GM18526 (cell line): ENCODE measurements around the gene TBX2.

Experiments used
- POLR2A ChIP-seq: IDR thresholded peaks from 3 replicates; pipeline ENCODE4 v1.6.1; 2011; ENCODE audit not compliant: insufficient read length; ENCODE audit errors: extremely low read depth

The TBX2 gene

GRCh38 chr17:61454381-61455323, 55.0 kb downstream of the TBX2 start:
- TF ChIP-seq POLR2A: no peak

DNA sequence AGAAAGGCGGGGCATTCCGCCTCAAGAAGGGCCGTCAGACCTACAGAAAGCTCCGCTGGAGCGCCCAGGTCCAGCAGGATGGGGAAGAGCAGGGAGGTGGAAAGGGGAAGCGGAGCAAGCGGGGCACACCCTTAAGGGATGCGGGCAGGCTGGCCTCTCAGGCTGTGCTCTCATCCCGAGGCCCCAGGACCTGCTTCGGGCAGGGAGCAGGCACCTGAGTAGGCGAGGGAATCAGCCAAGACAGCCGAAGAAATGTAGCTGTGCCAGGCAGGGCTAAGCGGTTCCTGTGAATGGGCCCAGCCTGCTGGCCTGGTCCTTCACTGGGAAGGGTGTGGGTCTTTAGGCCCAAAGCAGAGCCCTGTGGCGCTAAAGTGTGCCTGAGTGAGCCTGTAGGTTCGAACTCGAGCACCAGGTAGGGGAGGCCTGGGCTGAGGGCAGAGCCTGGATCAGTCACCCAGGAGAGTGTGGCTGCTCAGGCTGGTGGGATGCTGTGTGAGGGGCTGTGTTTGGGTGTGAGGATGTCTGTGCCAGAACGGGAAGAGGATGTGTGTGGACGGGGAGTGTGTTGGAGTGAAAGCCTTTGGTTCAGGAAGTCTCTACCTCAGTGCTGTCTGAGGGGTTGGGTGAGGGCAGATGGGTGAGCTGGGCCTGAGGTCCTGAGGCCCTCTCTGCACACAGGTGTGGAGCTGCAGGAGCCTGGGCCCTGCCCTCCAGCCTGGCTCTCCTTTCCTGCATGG, 55.8 kb downstream of the TBX2 start:
- no peak for TF ChIP-seq POLR2A

- no peak for TF ChIP-seq POLR2A
Observed at GRCh38 chr17:61456061-61456681, 56.5 kb downstream of the TBX2 start.

DNA sequence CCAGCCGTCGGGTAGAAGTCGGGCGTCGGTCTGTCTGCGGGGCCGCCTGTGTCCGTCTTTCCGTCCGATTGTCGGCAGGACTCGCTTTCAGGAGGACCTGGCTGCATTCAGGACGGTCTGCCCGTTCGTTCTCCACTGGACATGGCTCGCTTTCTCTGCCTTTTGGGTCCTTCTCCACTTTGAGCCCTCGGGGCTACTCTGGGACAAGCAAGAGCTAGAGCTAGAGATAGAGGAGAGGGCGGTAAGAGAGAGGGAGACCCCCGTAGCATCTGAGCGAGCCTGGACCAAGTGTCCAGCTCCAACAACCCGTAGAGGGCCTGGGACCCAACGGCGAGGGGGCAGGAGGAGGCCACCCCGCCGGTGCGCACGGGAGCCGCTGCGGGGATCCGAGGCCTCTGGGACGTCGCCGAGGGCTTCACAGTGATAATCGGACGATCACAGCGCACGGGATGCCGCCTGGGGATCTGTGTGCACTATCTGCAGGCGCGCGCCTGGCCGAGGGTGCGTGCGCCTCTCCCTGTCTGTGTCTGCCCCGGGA, 57.1 kb downstream of the TBX2 start:
- no peak for TF ChIP-seq POLR2A

DNA sequence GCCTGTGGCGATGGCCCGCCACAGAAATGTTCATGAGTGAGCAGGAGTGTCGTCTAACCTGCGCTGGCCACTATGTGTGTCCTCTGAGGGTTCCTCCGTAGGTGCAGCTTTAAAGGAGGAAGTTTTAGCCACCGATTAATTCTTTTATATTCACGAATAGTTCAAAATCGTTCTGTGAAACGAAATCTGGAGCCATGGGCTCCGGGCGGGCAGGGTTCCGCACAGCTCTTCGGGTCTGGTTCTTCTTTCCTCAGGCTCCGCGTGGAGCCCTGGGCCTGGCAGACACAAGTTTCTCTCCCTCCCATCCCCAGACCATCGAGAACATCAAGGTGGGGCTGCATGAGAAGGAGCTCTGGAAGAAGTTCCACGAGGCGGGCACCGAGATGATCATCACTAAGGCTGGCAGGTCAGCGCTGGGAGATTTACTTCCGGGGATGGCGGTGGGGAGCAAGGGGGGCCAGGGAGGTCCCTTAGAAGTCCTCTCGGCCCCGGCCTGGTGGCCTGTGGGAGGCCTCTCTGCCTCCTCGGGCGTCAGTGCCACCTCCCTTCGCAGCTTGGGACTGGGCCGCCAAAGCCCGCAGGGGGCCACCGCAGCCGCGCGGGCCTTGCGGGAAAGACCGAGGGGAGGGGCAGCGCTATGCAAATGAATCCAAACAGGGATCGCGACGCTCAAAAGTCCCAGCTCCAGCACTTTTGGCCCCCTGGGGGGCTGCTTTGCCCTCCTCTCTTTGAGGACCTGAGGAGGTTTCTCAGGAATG, 57.8 kb downstream of the TBX2 start:
- TF ChIP-seq POLR2A: no peak

DNA sequence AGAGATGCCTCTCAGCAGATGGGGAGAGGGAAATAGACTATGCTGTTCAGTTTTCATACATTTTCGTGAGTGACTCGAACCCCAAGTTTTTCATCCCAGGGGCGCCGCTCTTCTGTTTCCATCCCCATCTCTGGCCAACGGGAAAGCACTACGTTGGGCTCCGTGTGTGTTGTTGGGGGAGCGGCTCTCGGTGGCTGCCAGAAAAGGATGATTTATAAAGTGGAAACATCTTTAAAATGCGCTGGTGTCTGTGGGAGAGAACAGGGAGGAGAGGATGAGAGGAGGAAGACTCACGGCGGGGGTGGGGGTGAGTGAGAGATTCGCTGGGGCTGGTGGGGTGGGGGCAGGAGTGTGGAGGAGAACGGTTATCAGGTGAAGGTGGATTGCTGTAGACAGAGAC, 58.4 kb downstream of the TBX2 start:
- no peak for TF ChIP-seq POLR2A

GRCh38 chr17:61458421-61459141, 58.9 kb downstream of the TBX2 start:
- TF ChIP-seq POLR2A: no peak
